GM13977 (cell line): ENCODE data around the gene ZNF532.

Experiments used
- DNase-seq: peaks from one replicate; pipeline ENCODE4 v3.0.0; 2012; ENCODE audit warnings: low spot score
- CTCF ChIP-seq: IDR thresholded peaks from 2 replicates; pipeline ENCODE4 v1.5.1; 2012; ENCODE audit warnings: mild to moderate bottlenecking, control low read depth; ENCODE audit not compliant: insufficient read depth; ENCODE audit errors: extremely low read depth, missing control alignments
- in situ Hi-C: fragments of 300-500 bp; cut with MboI; formaldehyde crosslinking; loops from one replicate; pipeline ENCODE4 v1.12.0; 2022; ENCODE audit warnings: low sequenced_read_pairs, low pct_unique_long_range_greater_than_20kb, mixed read lengths, inconsistent platforms; ENCODE audit not compliant: unreplicated experiment

ZNF532 gene

DNA sequence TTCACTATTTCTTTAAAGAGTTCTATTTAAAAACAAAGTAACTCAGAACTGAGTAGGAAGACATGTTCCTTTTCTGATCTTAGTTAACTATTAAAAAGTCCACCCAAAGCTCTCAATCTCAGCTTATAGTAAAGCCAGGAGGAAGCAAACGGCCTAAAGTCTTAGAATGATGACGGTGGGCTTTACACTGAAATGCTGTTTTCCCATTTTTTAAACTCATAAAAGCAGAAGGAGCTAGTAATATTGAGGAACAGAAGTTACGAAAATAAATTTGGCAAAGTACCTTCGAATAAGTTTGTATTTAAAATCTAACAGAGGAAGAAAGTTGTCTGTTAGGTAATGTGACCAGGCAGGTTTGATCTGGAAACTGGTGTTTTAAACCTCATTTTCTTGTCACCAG, 111.1 kb downstream of the ZNF532 start:
- TF ChIP-seq CTCF: no peak
- DNase-seq: no peak
- in situ Hi-C loops: no loop called here

DNA sequence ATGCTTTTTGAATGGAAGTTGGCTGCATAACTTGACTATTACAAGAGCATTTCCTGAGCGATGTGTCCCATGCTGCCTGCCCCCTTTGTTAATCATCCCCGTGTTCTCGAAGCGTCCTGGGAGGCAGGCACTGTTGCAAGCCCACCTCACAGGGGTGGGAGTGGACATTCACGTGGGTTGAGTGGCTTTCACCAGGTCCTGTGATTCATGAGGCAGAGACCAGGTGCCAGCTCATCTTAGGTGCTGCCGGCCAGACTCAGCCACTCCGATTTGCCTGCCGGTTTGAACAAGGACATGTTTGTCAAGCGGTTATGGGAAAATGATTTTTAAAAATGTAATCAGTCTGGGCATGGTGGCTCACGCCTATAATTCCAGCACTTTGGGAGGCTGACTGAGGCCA, 112.5 kb downstream of the ZNF532 start:
- no peak for TF ChIP-seq CTCF
- DNase-seq: no peak
- in situ Hi-C loops: no loop called here

DNA sequence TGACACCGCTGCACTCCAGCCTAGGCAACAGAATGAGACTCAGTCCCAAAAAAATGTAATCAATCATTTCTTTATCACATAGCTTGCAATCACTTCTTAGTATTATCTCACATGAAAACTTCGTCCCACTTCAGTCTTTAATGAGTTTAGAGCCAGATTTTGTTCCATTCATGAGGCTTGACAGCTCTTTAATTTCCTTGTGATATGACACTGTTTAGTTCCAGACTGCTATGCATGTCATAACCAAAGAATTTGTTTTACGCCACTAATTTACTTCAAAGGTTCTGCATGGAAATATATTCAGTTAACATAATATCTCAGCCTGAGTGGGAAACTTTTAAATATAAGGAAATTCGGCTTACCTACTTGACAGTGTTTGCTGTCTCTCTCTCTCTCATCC, 113.1 kb downstream of the ZNF532 start:
- DNase-seq: no peak
- no peak for TF ChIP-seq CTCF
- in situ Hi-C loops: no loop called here

DNA sequence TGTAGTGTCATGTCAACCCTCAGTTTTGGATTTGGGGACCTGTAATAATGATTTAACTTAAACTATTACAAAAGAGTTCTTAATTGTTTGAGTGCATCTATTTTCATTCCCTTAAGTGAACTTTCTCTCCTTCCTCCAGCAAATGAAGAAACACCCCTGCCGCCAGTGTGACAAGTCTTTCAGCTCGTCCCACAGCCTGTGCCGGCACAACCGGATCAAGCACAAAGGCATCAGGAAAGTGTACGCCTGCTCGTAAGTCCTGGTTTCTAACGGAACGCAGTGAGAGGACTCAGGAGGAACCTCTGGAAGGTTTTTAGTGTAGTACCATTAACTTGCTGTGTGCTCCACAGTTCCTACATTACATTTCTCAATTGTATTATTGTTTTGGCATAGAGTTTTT, 114.2 kb downstream of the ZNF532 start:
- in situ Hi-C loops: no loop called here
- no peak for TF ChIP-seq CTCF
- no peak for DNase-seq

DNA sequence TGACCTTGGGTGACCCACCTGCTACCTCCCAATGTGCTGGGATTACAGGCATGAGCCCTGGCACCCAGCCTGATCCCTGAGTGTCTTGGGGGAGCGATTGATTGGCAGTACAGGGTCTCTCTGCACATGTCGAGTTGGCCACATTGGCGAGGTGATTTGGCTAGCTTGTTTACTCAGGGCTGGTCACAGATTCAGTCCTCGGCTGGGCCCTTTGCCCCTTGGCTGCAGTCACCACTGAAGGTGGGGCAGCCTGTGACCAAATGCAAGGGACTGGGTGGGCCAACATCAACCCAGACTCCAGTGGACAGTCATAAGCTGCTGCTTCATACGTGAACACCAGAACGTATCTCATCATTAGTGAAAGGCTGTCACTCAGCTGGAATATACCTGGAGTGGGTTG, 114.9 kb downstream of the ZNF532 start:
- DNase-seq: no peak
- no peak for TF ChIP-seq CTCF
- in situ Hi-C loops: no loop called here

DNA sequence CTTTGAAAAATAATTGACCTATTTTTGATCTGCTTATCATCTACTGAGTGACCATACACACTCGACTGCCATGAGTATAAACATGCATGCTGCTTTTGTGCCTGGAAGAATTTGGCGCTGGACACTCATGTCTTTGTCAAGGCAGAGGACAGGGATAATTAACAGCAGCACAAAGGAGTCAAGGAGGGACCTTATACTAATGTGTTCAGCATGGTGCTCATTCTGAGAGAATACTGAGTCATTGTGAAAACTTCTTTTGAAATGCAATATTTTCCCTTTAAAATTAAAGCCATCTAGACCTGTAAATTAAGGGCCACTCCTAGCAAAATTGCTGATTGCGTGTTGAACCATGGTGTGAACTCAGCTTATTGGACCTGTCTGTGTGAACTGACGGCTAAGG, 116.3 kb downstream of the ZNF532 start:
- no peak for DNase-seq
- no peak for TF ChIP-seq CTCF
- in situ Hi-C loops: no loop called here
